Measurements from ENCODE around the gene HOXC9. TPM values are rescaled to one million over a fixed set of nuclear protein-coding genes. Genes with fewer than 3 reads are reported as not detected.
A peak's percentile ranks its signal among the peaks of the same experiment; 100 is the strongest.

The HOXC9 gene
- total RNA-seq, 1 donor from 2014 or later: not detected

GRCh38 chr12:53984901-53985691 is 14.9 kb upstream of the HOXC9 start, which contains the start of gene HOXC10:
TSS of gene HOXC10 (plus strand) at chr12:53985146. CDS start at chr12:53985260, 114 bp downstream.
- Mint-ChIP-seq H3K4me3 (ENCODE audit: unreplicated experiment) (no peak within 1 kb of the TSS), H3K9me3 (ENCODE audit: low read depth) (no peaks in the 10 kb centered on the region), H3K27me3 (ENCODE audit: low read depth) (peaks cover 91% of the 10 kb centered on the region), H3K4me1 (ENCODE audit: low read depth) (no peaks in the 10 kb centered on the region), H3K36me3 (ENCODE audit: low read depth) (peaks cover 2% of the 10 kb centered on the region), H3K27ac (ENCODE audit: unreplicated experiment) (no peak within 1 kb of the TSS)
- TF ChIP-seq CTCF (IDR thresholded peaks at IDR 0.05): peak; percentile 65
- DNase-seq (ENCODE audit: low spot score): no peak

GRCh38 chr12:53985692-53985993 is 14.3 kb upstream of the HOXC9 start:
- DNase-seq (ENCODE audit: low spot score): no peak
- Mint-ChIP-seq H3K27ac (ENCODE audit: unreplicated experiment) (no peak overlapping the region), H3K9me3 (ENCODE audit: low read depth) (no peaks in the 10 kb centered on the region), H3K4me3 (ENCODE audit: unreplicated experiment) (no peak overlapping the region), H3K36me3 (ENCODE audit: low read depth) (peaks cover 2% of the 10 kb centered on the region), H3K27me3 (ENCODE audit: low read depth) (peaks cover 91% of the 10 kb centered on the region), H3K4me1 (ENCODE audit: low read depth) (no peaks in the 10 kb centered on the region)
- no peak for TF ChIP-seq CTCF (IDR thresholded peaks at IDR 0.05)

DNA sequence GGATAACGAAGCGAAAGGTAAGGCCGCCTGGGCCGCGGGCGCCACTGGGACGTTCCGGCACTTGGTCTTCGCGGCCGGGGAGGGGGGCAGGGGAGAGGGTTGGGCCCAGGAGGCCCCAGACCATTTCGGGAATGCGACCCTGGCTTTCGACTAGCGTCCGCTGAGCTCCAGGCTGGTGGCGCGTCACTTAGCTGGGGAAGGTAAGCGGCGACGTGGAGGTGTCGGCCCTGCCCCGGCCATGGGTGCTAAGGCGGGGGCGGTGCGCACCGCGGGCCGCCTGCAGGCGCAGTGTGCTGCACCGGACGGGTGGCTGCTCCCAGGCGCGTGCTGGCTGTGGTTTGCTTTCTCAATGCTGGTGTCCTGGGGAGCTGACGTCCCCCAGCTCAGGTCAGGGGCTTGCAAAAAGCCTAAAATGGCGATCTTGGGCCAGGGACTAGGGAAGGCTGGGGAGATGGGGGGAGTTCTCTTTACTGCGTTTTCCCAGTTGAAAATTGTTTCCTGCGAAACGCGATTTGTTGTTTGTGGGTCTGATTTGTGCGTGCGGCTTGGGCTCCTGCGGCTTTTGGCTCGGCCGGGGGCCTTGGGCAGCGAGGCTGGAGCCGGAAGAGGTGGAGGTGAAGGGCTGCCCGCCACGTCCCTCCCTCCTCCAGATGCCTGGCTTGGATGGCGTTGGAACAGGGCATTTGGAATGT is 13.8 kb upstream of the HOXC9 start:
- Mint-ChIP-seq H3K9me3 (ENCODE audit: low read depth) (no peaks in the 10 kb centered on the region), H3K36me3 (ENCODE audit: low read depth) (peaks cover 2% of the 10 kb centered on the region), H3K4me1 (ENCODE audit: low read depth) (no peaks in the 10 kb centered on the region), H3K27me3 (ENCODE audit: low read depth) (peaks cover 91% of the 10 kb centered on the region), H3K27ac (ENCODE audit: unreplicated experiment) (no peak overlapping the region), H3K4me3 (ENCODE audit: unreplicated experiment) (no peak overlapping the region)
- DNase-seq (ENCODE audit: low spot score): no peak
- TF ChIP-seq CTCF (IDR thresholded peaks at IDR 0.05): no peak

GRCh38 chr12:53986686-53987483 is 13.1 kb upstream of the HOXC9 start:
- Mint-ChIP-seq H3K9me3 (ENCODE audit: low read depth) (no peaks in the 10 kb centered on the region), H3K4me1 (ENCODE audit: low read depth) (no peaks in the 10 kb centered on the region), H3K4me3 (ENCODE audit: unreplicated experiment) (no peak overlapping the region), H3K27ac (ENCODE audit: unreplicated experiment) (no peak overlapping the region), H3K27me3 (ENCODE audit: low read depth) (peaks cover 89% of the 10 kb centered on the region), H3K36me3 (ENCODE audit: low read depth) (peaks cover 2% of the 10 kb centered on the region)
- no peak for TF ChIP-seq CTCF (IDR thresholded peaks at IDR 0.05)
- DNase-seq (ENCODE audit: low spot score): no peak

DNA sequence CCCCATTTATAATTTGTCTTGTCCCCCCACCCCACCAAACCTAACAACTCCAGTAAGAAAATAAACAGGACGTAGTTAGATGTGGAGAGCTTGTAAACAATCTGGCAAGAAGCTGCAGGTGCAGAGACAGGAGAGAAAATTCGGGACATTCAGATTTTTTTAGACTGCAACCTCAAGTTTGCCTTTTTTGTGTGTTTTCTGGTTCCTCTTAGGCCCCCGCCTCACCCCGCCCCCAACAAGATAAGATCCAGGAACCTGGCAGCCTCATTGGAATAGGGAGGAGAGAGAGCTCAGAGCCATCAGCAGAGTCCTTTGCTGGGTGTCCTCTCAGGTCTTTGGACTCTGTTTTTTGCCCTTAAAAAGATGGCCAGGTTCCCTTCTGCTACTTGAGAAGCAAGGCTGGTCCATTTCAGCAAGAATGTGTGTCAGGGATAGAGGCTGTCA is 12.2 kb upstream of the HOXC9 start:
- TF ChIP-seq CTCF (IDR thresholded peaks at IDR 0.05): no peak
- H3K4me1 Mint-ChIP-seq (ENCODE audit: low read depth): no peaks in the 10 kb centered on the region

More for the DNA sequence above, 12.2 kb upstream of the HOXC9 start:
- DNase-seq (ENCODE audit: low spot score): no peak
- Mint-ChIP-seq H3K9me3 (ENCODE audit: low read depth) (no peaks in the 10 kb centered on the region), H3K27me3 (ENCODE audit: low read depth) (peaks cover 88% of the 10 kb centered on the region), H3K27ac (ENCODE audit: unreplicated experiment) (no peak overlapping the region), H3K36me3 (ENCODE audit: low read depth) (peaks cover 2% of the 10 kb centered on the region), H3K4me3 (ENCODE audit: unreplicated experiment) (no peak overlapping the region)

Measured in chondrocyte (in vitro differentiated cells).